ENCODE measurements around the gene HOOK2. TPM values are rescaled to one million over a fixed set of nuclear protein-coding genes. Genes with fewer than 3 reads are reported as not detected.
"Not testable (repeated sequence)": the region's sequence is repeated elsewhere in the genome, so short reads cannot be mapped to it uniquely, and the experiment has no call there.

HOOK2 gene
- total RNA-seq, 1 donor, result 21.7 TPM

- TF ChIP-seq, protein P1, sequence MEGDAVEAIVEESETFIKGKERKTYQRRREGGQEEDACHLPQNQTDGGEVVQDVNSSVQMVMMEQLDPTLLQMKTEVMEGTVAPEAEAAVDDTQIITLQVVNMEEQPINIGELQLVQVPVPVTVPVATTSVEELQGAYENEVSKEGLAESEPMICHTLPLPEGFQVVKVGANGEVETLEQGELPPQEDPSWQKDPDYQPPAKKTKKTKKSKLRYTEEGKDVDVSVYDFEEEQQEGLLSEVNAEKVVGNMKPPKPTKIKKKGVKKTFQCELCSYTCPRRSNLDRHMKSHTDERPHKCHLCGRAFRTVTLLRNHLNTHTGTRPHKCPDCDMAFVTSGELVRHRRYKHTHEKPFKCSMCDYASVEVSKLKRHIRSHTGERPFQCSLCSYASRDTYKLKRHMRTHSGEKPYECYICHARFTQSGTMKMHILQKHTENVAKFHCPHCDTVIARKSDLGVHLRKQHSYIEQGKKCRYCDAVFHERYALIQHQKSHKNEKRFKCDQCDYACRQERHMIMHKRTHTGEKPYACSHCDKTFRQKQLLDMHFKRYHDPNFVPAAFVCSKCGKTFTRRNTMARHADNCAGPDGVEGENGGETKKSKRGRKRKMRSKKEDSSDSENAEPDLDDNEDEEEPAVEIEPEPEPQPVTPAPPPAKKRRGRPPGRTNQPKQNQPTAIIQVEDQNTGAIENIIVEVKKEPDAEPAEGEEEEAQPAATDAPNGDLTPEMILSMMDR (IDR thresholded peaks at IDR 0.05; ENCODE audit: extremely low read depth, low read depth, low read length), result no peak
- peak overlapping the region; percentile 92 for H3K4me3 ChIP-seq (ENCODE audit: insufficient read depth, low read length)
- H2AFZ ChIP-seq (ENCODE audit: low read length), result no peak overlapping the region
- peaks cover 74% of the 10 kb centered on the region for H3K79me2 ChIP-seq (ENCODE audit: insufficient read depth, low read length)
- no peak for DNase-seq (ENCODE audit: insufficient read length, low spot score, missing footprints)
- H3K9me3 ChIP-seq (ENCODE audit: low read depth, low read length), result no peaks in the 10 kb centered on the region
- H4K20me1 ChIP-seq (ENCODE audit: insufficient read depth, low read length), result peaks cover 26% of the 10 kb centered on the region
- peak overlapping the region; percentile 99 for H3K4me2 ChIP-seq (ENCODE audit: insufficient read depth, low read length)
- H3K4me1 ChIP-seq (ENCODE audit: insufficient read depth, low read length), result peaks cover 25% of the 10 kb centered on the region
- peaks cover 37% of the 10 kb centered on the region for H3K36me3 ChIP-seq (ENCODE audit: insufficient read depth, low read length)
- H3K27ac ChIP-seq (ENCODE audit: low read depth, low read length), result peak overlapping the region; percentile 79
- no peaks in the 10 kb centered on the region for H3K27me3 ChIP-seq (ENCODE audit: insufficient read depth, low read length)
Measured at GRCh38 chr19:12720296-12720695, 55.1 kb downstream of the HOOK2 start.

GRCh38 chr19:12715929-12716328 lies 59.4 kb downstream of the HOOK2 start:
- no peaks in the 10 kb centered on the region for H3K27me3 ChIP-seq (ENCODE audit: insufficient read depth, low read length)
- no peak overlapping the region for H3K4me2 ChIP-seq (ENCODE audit: insufficient read depth, low read length)
- H3K79me2 ChIP-seq (ENCODE audit: insufficient read depth, low read length), result peaks cover 71% of the 10 kb centered on the region
- H3K4me1 ChIP-seq (ENCODE audit: insufficient read depth, low read length), result peaks cover 11% of the 10 kb centered on the region
- peaks cover 68% of the 10 kb centered on the region for H3K36me3 ChIP-seq (ENCODE audit: insufficient read depth, low read length)
- TF ChIP-seq, protein P1 (IDR thresholded peaks at IDR 0.05; ENCODE audit: extremely low read depth, low read depth, low read length), result no peak
- no peaks in the 10 kb centered on the region for H3K9me3 ChIP-seq (ENCODE audit: low read depth, low read length)
- H3K27ac ChIP-seq (ENCODE audit: low read depth, low read length), result no peak overlapping the region
- no peak overlapping the region for H3K4me3 ChIP-seq (ENCODE audit: insufficient read depth, low read length)
- no peak for DNase-seq (ENCODE audit: insufficient read length, low spot score, missing footprints)
- H4K20me1 ChIP-seq (ENCODE audit: insufficient read depth, low read length), result peaks cover 32% of the 10 kb centered on the region
- H2AFZ ChIP-seq (ENCODE audit: low read length), result no peak overlapping the region

- no peak overlapping the region for H3K4me2 ChIP-seq (ENCODE audit: insufficient read depth, low read length)
- peaks cover 25% of the 10 kb centered on the region for H4K20me1 ChIP-seq (ENCODE audit: insufficient read depth, low read length)
- no peak overlapping the region for H3K27ac ChIP-seq (ENCODE audit: low read depth, low read length)
- peaks cover 74% of the 10 kb centered on the region for H3K36me3 ChIP-seq (ENCODE audit: insufficient read depth, low read length)
- TF ChIP-seq, protein P1 (IDR thresholded peaks at IDR 0.05; ENCODE audit: extremely low read depth, low read depth, low read length), result no peak
- no peak overlapping the region for H2AFZ ChIP-seq (ENCODE audit: low read length)
- peak; percentile 43 for DNase-seq (ENCODE audit: insufficient read length, low spot score, missing footprints)
- no peaks in the 10 kb centered on the region for H3K9me3 ChIP-seq (ENCODE audit: low read depth, low read length)
- H3K27me3 ChIP-seq (ENCODE audit: insufficient read depth, low read length), result no peaks in the 10 kb centered on the region
- peaks cover 6% of the 10 kb centered on the region for H3K4me1 ChIP-seq (ENCODE audit: insufficient read depth, low read length)
- H3K79me2 ChIP-seq (ENCODE audit: insufficient read depth, low read length), result peaks cover 67% of the 10 kb centered on the region
- H3K4me3 ChIP-seq (ENCODE audit: insufficient read depth, low read length), result no peak overlapping the region
Measured at GRCh38 chr19:12715102-12715501, 60.2 kb downstream of the HOOK2 start.

GRCh38 chr19:12713304-12713703 lies 62.0 kb downstream of the HOOK2 start:
- not testable (repeated sequence) for H2AFZ ChIP-seq (ENCODE audit: low read length); H3K4me3 ChIP-seq (ENCODE audit: insufficient read depth, low read length); H3K27ac ChIP-seq (ENCODE audit: low read depth, low read length); DNase-seq (ENCODE audit: insufficient read length, low spot score, missing footprints); H3K4me2 ChIP-seq (ENCODE audit: insufficient read depth, low read length); H3K4me1 ChIP-seq (ENCODE audit: insufficient read depth, low read length); H3K9me3 ChIP-seq (ENCODE audit: low read depth, low read length); H3K27me3 ChIP-seq (ENCODE audit: insufficient read depth, low read length)
- Histone ChIP-seq H3K36me3 (ENCODE audit: insufficient read depth, low read length) (peaks cover 81% of the 10 kb centered on the region), H3K79me2 (ENCODE audit: insufficient read depth, low read length) (peaks cover 49% of the 10 kb centered on the region), H4K20me1 (ENCODE audit: insufficient read depth, low read length) (peaks cover 14% of the 10 kb centered on the region)

Small RNAs within 50 kb of the gene (small RNA-seq; reads per million reads assigned to genes)
- not detected for gene MIR5684

Other genes with a start within 250 kb of the HOOK2 start
- 7.4 and 9.0 TPM in 2 replicates for gene ZNF564, start 224.1 kb downstream of the HOOK2 start, total RNA-seq
- gene ZNF490, start 164.7 kb downstream of the HOOK2 start, total RNA-seq, result 8.7 and 10.6 TPM in 2 replicates
- gene ZNF791, start 164.6 kb downstream of the HOOK2 start, total RNA-seq, result 16.5 and 16.6 TPM in 2 replicates
- 35.8 and 43.0 TPM in 2 replicates for gene MAN2B1, start 108.8 kb downstream of the HOOK2 start, total RNA-seq
- 5.0 and 8.0 TPM in 2 replicates for gene WDR83, start 108.7 kb downstream of the HOOK2 start, total RNA-seq
- 50.4 and 52.5 TPM in 2 replicates for gene DHPS, start 93.7 kb downstream of the HOOK2 start, total RNA-seq
- not detected in 2 replicates for gene GNG14, start 87.6 kb downstream of the HOOK2 start, total RNA-seq
- 17.1 and 18.5 TPM in 2 replicates for gene FBXW9, start 78.9 kb downstream of the HOOK2 start, total RNA-seq
- 36.6 and 39.8 TPM in 2 replicates for gene TNPO2, start 51.6 kb downstream of the HOOK2 start, total RNA-seq
- 123 and 136 TPM in 2 replicates for gene TRIR, start 40.9 kb downstream of the HOOK2 start, total RNA-seq
- 99.5 and 104 TPM in 2 replicates for gene GET3, start 38.1 kb downstream of the HOOK2 start, total RNA-seq
- gene BEST2, start 23.8 kb downstream of the HOOK2 start, total RNA-seq, result not detected in 2 replicates
- gene JUNB, start 15.9 kb upstream of the HOOK2 start, total RNA-seq, result 85.5 and 93.0 TPM in 2 replicates
- gene PRDX2, start 26.2 kb upstream of the HOOK2 start, total RNA-seq, result 155 and 156 TPM in 2 replicates
- 0.29 TPM in 1 of 2 replicates, not detected in the other for gene THSD8, start 26.5 kb upstream of the HOOK2 start, total RNA-seq
- gene RNASEH2A, start 31.0 kb upstream of the HOOK2 start, total RNA-seq, result 7.6 and 8.3 TPM in 2 replicates
- not detected in 2 replicates for gene RTBDN, start 59.0 kb upstream of the HOOK2 start, total RNA-seq
- 0.29 and 0.72 TPM in 2 replicates for gene MAST1, start 63.0 kb upstream of the HOOK2 start, total RNA-seq
- gene DNASE2, start 105.9 kb upstream of the HOOK2 start, total RNA-seq, result 48.1 and 61.0 TPM in 2 replicates
- gene KLF1, start 111.6 kb upstream of the HOOK2 start, total RNA-seq, result not detected in 2 replicates
- gene GCDH, start 115.6 kb upstream of the HOOK2 start, total RNA-seq, result 23.0 and 31.1 TPM in 2 replicates
- 0.29 TPM in 1 of 2 replicates, not detected in the other for gene SYCE2, start 143.7 kb upstream of the HOOK2 start, total RNA-seq
- 41.0 and 47.8 TPM in 2 replicates for gene FARSA, start 158.2 kb upstream of the HOOK2 start, total RNA-seq
- 1,685 and 1,980 TPM in 2 replicates for gene CALR, start 163.1 kb upstream of the HOOK2 start, total RNA-seq
- 80.2 and 84.0 TPM in 2 replicates for gene RAD23A, start 170.3 kb upstream of the HOOK2 start, total RNA-seq
- gene GADD45GIP1, start 181.7 kb upstream of the HOOK2 start, total RNA-seq, result 15.2 and 16.8 TPM in 2 replicates
- gene DAND5, start 194.0 kb upstream of the HOOK2 start, total RNA-seq, result not detected in 2 replicates
- 114 and 122 TPM in 2 replicates for gene NFIX, start 219.9 kb upstream of the HOOK2 start, total RNA-seq